Activated CD4-positive, CD25-positive, alpha-beta regulatory T cell treated with anti-CD3 and anti-CD28 coated beads, Interleukin-2, amount 50 U/mL, for 24 hours (primary cell): ENCODE measurements around the gene NDUFC2.

Source experiments
- ATAC-seq, 2 donors: fragments of 150-1000 bp; cut with Tn5 transposase; one replicate each; pipeline ENCODE4 v1.10.0; 2021; ENCODE audit warnings: mild to moderate bottlenecking in 1 of 2, moderate library complexity in 1 of 2

NDUFC2 gene

DNA sequence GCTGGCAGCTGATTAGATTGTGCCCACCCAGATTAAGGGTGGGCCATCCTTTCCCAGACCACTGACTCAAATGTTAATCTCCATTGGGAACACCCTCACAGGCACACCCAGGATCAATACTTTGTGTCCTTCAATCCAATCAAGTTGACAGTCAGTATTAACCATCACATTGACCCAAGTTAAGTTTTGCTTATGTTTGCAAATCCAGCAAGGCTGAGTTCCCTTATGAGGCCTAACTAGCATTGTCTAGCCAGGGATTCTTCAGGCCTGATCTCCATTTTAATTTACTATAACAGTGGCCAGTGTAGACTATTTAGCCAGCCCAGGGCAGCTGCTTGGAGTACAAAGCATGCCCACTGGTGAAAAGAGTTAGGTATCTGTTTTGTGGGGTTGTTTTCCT lies 54.3 kb downstream of the NDUFC2 start:
- no peak for ATAC-seq

DNA sequence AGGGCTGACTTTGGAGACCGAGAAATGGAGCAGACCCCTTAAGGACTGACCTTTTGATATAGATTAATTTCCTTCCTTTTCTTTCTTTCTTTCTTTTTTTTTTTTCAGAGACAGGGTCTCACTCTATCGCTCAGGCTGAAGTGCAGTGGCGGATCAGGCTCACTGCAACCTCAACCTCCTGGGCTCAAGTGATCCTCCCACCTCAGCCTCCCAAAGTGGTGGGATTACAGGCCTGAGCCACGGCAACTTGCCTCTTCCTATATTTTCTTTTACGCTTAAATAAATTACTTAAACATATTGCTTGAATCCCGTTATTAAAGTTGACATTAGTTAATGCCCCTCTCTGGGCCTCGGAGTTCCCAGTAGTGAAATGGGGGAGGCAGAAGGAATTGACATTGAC lies 56.2 kb downstream of the NDUFC2 start:
- ATAC-seq = no peak

DNA sequence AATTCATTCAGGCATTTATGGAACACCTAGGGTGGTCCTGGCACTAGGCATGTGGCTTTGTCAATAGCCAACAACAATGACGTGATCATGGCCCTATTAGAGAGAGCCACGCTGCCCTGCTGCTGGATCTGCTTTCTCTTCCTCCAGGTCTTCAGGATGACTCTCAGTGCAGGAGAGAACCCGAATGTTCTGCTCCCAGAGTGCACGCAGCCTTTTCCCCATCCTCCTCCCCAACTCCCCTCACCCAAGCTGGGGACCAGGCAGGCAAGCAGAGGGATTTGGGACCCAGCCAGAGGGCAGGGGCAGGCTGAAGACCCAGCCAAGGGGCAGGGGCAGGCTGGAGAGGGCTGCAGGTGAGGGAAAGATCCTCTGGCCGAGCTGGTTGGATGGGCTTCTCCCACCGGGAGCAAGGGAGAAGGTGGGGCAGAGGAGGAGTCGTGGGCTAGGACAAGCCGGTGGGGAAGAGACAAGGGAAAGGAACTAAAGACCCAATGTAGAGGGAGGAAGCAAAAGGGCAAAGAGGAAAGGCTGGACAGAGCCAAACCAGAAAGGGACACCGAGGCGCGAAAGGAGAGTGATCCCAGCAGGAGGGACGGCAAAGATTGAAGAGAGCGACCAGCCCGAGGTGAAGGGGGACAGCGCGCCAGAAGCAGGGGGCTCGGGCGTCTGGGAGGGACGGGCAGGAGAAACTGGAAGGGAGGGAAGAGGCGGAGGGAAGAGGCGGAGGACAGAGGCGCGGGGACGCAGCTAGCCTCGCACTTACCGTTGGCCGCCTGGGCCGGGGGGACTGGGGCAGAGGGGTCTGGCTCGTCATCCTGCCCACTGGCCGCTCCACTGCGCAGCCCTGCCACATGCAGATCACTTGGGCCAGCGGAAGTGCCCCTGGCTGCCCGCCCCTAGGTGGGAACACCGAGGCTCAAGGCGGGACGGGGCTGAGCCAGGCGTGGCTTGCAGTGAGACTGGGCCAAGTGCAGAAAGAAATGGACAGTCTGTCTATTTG lies 57.0 kb downstream of the NDUFC2 start, which contains the start of gene KCTD14:
TSS of gene KCTD14 (minus strand) at position 880 of the 1,000 bp plus-strand sequence. CDS start at position 853, 27 bp downstream.
- no peak for ATAC-seq

DNA sequence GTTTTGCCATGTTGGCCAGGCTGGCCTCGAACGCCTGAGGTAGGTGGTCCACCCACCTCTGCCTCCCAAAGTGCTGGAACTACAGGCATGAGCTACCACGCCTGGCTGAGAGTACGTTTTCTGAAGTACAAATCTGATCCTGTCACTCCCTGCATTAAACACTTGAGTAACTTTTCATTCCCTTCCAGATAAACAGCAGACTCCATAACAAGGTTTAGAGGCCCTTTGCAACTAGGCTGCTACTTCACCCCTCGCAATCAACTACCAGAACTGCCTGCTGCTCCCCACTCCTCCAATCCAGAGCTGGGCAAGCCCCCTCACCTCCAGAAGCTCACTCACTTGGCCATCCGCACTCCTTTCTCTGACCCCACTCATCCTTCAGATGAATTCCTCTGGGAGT lies 58.1 kb downstream of the NDUFC2 start:
- ATAC-seq = no peak

DNA sequence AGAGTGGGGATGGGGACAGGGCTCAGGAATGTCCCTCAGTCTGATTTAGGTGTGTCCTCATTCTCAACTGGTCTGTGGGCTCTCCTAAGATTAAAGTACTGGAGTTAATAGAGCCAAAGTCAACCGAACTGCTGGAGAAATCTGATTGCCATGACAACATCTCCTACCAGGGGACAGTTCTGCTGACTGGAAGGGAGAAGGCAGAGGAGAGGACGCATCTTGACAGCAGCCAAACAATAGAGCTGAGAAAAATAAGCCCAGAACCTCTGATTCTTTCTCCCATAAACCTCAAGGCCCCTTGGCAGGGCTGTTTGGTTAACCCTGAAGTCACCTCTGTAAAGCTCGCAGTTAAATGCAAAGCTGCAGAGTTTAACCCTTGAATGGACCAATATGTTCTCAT lies 59.4 kb downstream of the NDUFC2 start:
- no peak for ATAC-seq

DNA sequence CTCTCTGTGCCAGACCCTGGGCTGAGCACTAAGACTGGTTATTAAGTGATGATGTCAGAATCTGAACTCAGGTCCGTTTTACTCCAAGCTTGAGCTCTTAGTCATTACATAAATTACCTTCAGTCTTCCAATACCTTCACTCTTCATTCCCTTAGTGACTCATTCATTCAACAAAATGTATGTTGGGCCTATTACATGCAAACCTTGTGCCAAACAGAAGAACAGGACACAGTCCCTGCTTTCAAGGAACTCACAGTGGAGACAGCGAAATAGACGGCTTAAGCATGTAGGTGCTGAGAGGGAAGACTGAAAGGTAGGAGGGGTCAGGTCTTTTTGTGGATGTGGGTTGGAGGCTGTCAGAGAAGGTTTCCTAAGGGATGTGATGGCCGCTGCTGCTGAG lies 59.9 kb downstream of the NDUFC2 start:
- no peak for ATAC-seq
